Placental pericyte (primary cell): ENCODE measurements around the gene DUSP28. TPM values are rescaled to one million over a fixed set of nuclear protein-coding genes. Genes with fewer than 3 reads are reported as not detected.

Experiments
- total RNA-seq: library from RNA; depleted of rRNA; stranded (reverse); fragments of >200 nt; gene quantifications from 2 replicates; pipeline ENCODE4 v1.2.3, GENCODE V29; 2012

Gene DUSP28, protein sequence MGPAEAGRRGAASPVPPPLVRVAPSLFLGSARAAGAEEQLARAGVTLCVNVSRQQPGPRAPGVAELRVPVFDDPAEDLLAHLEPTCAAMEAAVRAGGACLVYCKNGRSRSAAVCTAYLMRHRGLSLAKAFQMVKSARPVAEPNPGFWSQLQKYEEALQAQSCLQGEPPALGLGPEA
- 3.5 and 4.6 TPM in 2 replicates for total RNA-seq

GRCh38 chr2:240560084-240560479 is at the start of gene DUSP28:
TSS of gene DUSP28 (plus strand) at chr2:240560357. CDS start at chr2:240560685, 328 bp downstream.

GRCh38 chr2:240557808-240558207 is 2.3 kb upstream of the DUSP28 start, which contains the start of gene ANKMY1:
TSS of gene ANKMY1 (minus strand) at chr2:240557988. CDS start at chr2:240557335, 653 bp downstream.

DNA sequence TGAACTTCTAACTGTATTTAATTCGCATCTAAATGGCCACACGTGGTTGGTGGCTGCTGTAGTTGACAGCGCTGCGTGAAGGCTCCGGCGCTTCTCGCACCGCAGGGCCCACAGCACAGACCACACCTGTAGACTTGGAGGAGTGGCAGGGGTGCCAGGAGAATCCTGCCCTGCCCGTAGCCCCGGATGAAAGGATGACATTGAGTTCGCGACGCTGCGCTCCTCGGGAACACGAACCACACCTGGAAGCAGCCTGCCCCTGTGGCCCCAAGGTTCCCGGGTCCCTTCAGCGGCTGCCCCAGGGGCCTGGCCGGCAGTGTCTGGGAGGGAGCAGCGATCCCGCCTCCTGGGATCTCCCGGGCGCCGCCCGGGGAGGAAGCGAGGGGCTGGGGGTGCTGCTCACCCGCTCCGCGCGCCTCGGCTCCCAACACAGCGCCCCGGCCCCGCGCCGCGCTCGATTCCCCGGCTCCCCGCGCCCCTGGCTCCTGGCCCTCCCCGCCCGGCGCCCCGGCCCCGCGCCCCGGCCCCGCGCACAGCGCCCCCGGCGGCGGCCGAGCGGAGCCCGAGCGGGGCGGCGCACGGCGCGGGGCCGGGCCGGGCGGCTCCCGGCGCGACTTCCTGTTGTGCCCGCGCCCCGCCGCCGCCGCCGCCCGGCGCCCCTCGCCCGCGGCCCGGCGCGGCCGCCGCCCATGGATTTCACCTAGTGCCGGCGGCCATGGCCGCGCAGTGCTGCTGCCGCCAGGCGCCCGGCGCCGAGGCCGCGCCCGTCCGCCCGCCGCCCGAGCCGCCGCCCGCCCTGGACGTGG is 7.9 kb downstream of the DUSP28 start, which contains the start of gene RNPEPL1:
RNPEPL1 (plus strand) TSS at position 613 of the 806 bp plus-strand sequence; CDS start at position 716, 103 bp downstream.

GRCh38 chr2:240586198-240586918 is 26.2 kb downstream of the DUSP28 start, which contains the start of gene CAPN10:
TSS of gene CAPN10 (plus strand) at chr2:240586734. CDS start at chr2:240586912, 178 bp downstream.

Other genes with a start within 250 kb of the DUSP28 start
- gene GPC1, start 124.7 kb upstream of the DUSP28 start, total RNA-seq = 51.9 and 78.5 TPM in 2 replicates
- gene ANKMY1, start 2.4 kb upstream of the DUSP28 start, total RNA-seq = 13.6 and 13.7 TPM in 2 replicates
- 25.1 and 39.0 TPM in 2 replicates for gene RNPEPL1, start 8.1 kb downstream of the DUSP28 start, total RNA-seq
- 29.1 and 30.6 TPM in 2 replicates for gene CAPN10, start 26.4 kb downstream of the DUSP28 start, total RNA-seq
- gene GPR35, start 65.1 kb downstream of the DUSP28 start, total RNA-seq = 0.14 and 0.44 TPM in 2 replicates
- not detected in 2 replicates for gene AQP12B, start 122.5 kb downstream of the DUSP28 start, total RNA-seq
- not detected in 2 replicates for gene AQP12A, start 131.5 kb downstream of the DUSP28 start, total RNA-seq